Fibroblast of lung (primary cell): ENCODE data around the gene LIAS.

Experiments used
- EZH2 ChIP-seq: IDR thresholded peaks from 2 replicates; pipeline ENCODE4 v1.5.1; 2012; ENCODE audit warnings: low read length, control low read depth, mild to moderate bottlenecking; ENCODE audit errors: missing control alignments
- TF ChIP-seq, protein P1 (sequence below), 2 donors: IDR thresholded peaks in 1 of 2; conservative IDR thresholded peaks in 1 of 2; 1 replicate in 1 of 2; 2 replicates in 1 of 2; pipeline ENCODE4 v1.5.1; 2011 to 2012; ENCODE audit warnings: low read length in 2 of 2, control low read depth in 1 of 2, inconsistent platforms in 1 of 2, low read depth in 1 of 2, mild to moderate bottlenecking in 1 of 2

DNA sequence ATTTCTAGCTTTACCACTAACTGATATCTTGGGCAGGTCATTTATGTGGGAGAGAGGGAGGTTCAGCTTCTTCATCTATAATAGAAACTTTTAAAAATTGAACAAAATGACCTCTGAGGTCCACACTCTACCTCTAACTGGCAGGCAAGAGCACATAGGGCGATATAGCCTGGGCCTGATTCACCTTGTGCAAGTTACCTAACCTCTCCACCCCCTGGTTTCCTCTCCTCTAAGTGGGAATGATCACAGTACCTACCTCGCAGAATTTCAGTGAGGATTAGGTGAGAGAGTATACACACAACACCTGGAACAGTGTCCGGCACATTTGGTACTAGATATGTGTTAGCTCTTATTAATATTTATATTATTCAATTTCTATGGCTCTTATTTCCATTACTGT, 36.6 kb upstream of the LIAS start:
- TF ChIP-seq, protein P1, sequence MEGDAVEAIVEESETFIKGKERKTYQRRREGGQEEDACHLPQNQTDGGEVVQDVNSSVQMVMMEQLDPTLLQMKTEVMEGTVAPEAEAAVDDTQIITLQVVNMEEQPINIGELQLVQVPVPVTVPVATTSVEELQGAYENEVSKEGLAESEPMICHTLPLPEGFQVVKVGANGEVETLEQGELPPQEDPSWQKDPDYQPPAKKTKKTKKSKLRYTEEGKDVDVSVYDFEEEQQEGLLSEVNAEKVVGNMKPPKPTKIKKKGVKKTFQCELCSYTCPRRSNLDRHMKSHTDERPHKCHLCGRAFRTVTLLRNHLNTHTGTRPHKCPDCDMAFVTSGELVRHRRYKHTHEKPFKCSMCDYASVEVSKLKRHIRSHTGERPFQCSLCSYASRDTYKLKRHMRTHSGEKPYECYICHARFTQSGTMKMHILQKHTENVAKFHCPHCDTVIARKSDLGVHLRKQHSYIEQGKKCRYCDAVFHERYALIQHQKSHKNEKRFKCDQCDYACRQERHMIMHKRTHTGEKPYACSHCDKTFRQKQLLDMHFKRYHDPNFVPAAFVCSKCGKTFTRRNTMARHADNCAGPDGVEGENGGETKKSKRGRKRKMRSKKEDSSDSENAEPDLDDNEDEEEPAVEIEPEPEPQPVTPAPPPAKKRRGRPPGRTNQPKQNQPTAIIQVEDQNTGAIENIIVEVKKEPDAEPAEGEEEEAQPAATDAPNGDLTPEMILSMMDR (conservative IDR thresholded peaks at IDR 0.05 in 1 of 2, IDR thresholded peaks at IDR 0.05 in 1 of 2; ENCODE audit: low read depth in 1 of 2, low read length in 2 of 2) = no peak
- no peak for TF ChIP-seq EZH2
